ENCODE results near the gene EIF3D.
A peak's percentile ranks its signal among the peaks of the same experiment; 100 is the strongest.

EIF3D gene

DNA sequence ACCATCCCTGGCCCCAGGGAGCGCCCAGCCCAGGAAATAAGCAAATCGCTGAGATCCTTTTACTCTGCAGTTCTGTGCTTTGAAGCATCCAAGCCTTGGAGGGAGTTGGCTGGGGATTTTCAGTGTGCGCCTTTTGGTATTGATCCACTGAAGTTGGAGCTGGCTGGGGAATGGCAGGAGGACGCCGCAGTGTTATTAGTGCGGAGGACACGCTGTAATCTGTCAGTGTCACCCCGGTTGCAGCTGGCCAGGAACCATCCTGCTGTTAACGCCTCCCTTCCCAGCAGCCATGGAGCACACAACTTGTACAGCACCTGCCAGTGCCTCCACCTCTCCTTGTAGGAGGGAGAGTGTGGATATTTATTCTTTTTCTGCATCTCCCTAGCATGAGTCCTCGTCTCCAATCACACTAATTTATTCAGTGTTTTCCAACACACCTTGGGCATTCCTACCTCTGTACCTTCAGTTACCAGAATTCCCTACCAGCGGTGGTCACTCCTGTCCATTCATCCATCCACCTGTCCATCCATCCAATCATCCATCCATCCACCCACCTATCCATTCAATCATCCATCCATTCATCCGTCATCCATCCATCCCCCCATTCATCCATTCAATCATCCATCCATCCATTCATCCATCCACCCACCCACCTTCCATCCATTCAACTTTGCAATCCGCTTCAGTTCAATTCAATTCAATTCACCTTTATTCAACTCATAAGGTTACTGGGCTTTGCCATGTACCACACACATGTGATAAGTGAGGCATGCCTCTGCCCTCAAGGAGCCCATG lies 21.9 kb upstream of the EIF3D start:
- no peak overlapping the region for H3K4me3 ChIP-seq (replicated peaks in 1 of 2; ENCODE audit: low read depth in 2 of 2, low read length in 2 of 2)
- TF ChIP-seq, protein P1, sequence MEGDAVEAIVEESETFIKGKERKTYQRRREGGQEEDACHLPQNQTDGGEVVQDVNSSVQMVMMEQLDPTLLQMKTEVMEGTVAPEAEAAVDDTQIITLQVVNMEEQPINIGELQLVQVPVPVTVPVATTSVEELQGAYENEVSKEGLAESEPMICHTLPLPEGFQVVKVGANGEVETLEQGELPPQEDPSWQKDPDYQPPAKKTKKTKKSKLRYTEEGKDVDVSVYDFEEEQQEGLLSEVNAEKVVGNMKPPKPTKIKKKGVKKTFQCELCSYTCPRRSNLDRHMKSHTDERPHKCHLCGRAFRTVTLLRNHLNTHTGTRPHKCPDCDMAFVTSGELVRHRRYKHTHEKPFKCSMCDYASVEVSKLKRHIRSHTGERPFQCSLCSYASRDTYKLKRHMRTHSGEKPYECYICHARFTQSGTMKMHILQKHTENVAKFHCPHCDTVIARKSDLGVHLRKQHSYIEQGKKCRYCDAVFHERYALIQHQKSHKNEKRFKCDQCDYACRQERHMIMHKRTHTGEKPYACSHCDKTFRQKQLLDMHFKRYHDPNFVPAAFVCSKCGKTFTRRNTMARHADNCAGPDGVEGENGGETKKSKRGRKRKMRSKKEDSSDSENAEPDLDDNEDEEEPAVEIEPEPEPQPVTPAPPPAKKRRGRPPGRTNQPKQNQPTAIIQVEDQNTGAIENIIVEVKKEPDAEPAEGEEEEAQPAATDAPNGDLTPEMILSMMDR (IDR thresholded peaks at IDR 0.05; ENCODE audit: low read depth, low read length) = no peak
- no peak for DNase-seq (ENCODE audit: low read depth in 2 of 2)

DNA sequence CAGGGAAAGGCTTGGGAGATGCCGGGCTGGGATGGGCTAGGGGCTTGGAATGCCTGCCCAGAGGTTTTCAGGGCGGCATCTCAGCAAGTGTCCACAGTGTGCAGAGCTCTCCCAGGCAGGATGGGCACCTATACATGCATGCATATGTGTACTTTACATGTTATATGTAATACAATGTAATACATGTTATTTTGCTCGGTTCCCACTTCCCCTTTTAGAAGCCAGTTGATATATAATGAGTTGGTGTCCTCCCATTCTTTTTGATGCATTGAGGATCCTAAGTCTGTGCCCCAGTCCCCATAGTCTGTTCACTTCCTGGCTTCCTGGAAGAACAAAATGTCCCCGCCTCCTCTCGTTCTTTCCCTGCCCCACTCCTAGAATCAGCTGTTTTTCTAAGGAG lies 20.1 kb upstream of the EIF3D start:
- DNase-seq (ENCODE audit: low read depth in 2 of 2) = peak in 1 of 2 donors; percentile 13
- H3K4me3 ChIP-seq (replicated peaks in 1 of 2; ENCODE audit: low read depth in 2 of 2, low read length in 2 of 2) = no peak overlapping the region
- TF ChIP-seq, protein P1 (IDR thresholded peaks at IDR 0.05; ENCODE audit: low read depth, low read length) = no peak

DNA sequence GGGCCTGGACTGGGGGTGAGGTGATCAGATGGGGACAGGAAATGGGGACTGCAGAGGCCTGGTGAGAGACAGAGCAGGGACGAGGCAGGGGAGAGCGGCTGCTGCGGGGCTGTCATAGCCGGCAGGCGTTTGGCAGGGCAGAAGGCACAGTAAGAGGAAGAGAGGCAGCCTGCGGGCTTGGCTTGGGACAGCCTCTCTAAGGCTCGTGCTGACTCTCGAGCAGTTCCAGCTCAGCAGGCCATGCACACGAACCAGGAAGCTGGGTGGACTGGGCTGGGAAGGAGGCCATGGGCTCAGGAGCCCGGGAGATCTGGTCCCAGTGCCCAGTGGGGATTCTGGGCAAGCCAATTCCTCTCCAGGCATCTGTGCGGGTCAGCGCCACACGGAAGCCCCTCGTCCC lies 19.6 kb upstream of the EIF3D start:
- no peak overlapping the region for H3K4me3 ChIP-seq (replicated peaks in 1 of 2; ENCODE audit: low read depth in 2 of 2, low read length in 2 of 2)
- TF ChIP-seq, protein P1 (IDR thresholded peaks at IDR 0.05; ENCODE audit: low read depth, low read length) = no peak
- DNase-seq (ENCODE audit: low read depth in 2 of 2) = no peak

DNA sequence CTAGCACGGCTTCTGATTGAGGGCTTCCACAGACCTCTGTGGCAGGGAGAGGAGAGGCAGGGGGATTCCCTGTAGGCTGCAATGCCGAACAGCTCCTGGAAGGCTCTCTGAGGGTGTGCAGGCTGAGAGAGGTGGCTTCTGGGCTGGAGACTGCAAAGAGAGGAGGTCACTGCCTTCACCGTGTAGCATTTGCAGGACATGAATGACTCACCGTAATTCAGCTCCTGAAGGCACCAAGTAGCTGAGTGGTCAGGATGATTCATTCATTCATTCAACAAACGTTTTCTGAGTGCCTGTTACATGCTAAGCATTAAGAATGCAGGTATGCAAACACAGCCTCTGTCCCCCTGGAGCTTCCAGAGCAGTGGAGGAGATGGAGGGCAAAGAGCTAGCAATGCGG lies 18.0 kb upstream of the EIF3D start:
- TF ChIP-seq, protein P1 (IDR thresholded peaks at IDR 0.05; ENCODE audit: low read depth, low read length) = no peak
- no peak overlapping the region for H3K4me3 ChIP-seq (replicated peaks in 1 of 2; ENCODE audit: low read depth in 2 of 2, low read length in 2 of 2)
- peak; percentile 35 to 88 for DNase-seq (ENCODE audit: low read depth in 2 of 2)

DNA sequence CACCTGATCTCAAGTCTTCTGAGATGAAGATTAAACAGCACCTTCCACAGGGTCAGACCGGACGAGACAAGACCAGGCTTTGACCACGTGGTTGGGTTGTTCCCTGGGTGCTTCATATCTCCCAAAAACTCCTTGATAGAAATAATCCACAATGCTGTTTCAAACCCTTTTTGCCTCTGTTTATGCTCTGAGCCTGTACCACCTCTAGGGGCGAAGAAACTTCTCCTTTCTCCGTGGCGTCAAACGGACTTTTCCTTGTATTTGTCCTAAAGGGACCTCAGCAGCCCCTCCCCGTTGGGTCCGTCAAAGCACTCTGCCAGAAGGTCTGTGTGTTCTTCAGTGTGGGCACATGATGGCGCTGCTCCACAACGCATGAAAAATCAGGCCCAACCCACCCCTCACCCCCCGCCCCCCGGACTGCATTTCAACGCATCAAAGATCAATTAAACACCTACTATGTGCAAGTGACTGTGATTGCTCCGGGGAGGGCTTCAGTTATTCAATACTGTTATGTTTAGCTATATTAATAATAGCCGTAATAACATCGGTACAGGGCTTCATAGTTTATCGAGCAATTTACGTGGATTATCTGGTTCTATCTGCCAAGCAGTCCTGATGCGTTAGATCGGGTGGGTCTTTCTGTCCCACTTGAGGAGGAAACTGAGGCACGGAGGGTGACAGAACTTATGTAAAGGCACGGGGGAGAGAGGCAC lies 17.3 kb upstream of the EIF3D start:
- H3K4me3 ChIP-seq (replicated peaks in 1 of 2; ENCODE audit: low read depth in 2 of 2, low read length in 2 of 2) = no peak overlapping the region
- DNase-seq (ENCODE audit: low read depth in 2 of 2) = peak; percentile 63 to 69
- TF ChIP-seq, protein P1 (IDR thresholded peaks at IDR 0.05; ENCODE audit: low read depth, low read length) = peak; percentile 53

DNA sequence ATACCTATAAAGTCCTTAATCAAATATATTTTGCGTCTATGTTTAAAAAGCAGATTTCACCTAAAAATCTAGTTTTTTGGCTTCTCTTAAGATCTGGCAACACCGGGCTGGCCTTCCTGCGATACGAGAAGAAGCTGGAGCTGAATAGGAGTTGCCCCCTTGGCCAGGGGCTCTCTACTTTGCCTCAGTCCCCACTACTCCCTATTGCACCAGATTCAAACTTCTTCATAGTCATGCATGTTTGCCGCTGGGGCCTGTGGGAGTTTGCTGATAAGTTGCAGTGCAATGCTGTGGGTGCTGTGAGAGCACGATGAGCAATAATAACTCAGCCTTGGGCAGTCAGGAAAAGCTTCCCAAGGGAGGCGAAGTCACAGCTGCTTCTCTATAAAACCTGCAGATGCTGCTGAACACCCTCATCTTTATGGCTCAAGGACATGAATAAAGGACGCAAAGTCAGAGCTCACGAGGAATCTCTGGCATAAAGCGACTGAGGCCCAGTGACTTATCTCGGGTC lies 15.2 kb upstream of the EIF3D start:
- peak; percentile 30 to 96 for DNase-seq (ENCODE audit: low read depth in 2 of 2)
- no peak overlapping the region for H3K4me3 ChIP-seq (replicated peaks in 1 of 2; ENCODE audit: low read depth in 2 of 2, low read length in 2 of 2)

More for the DNA sequence above, 15.2 kb upstream of the EIF3D start:
- TF ChIP-seq, protein P1 (IDR thresholded peaks at IDR 0.05; ENCODE audit: low read depth, low read length) = no peak

Measured in cardiac fibroblast (primary cell).